Smooth muscle cell (in vitro differentiated cells): Measurements from ENCODE around the gene FBXO36. TPM values are rescaled to one million over a fixed set of nuclear protein-coding genes. Genes with fewer than 3 reads are reported as not detected.
"Not testable (repeated sequence)": the region's sequence is repeated elsewhere in the genome, so short reads cannot be mapped to it uniquely, and the experiment has no call there.

Experiments used
- DNase-seq: peaks from one replicate; lab custom pipeline; 2025; ENCODE audit not compliant: unreplicated experiment; lab: John Stamatoyannopoulos, UW
- H2AFZ ChIP-seq: fragments of 200-600 bp; sonication (generic); 2 replicates; pipeline ENCODE4 v1.6.0; 2016; ENCODE audit warnings: antibody characterized with exemption, low read depth, mild to moderate bottlenecking
- H3F3A ChIP-seq: fragments of 200-600 bp; sonication (generic); 2 replicates; pipeline ENCODE4 v1.6.0; 2017; ENCODE audit warnings: antibody characterized with exemption, low read depth
- H3K27ac ChIP-seq: fragments of 200-600 bp; sonication (generic); 2 replicates; pipeline ENCODE4 v1.5.1; 2016; ENCODE audit warnings: low read depth, mild to moderate bottlenecking
- H3K27me3 ChIP-seq: fragments of 200-600 bp; sonication (generic); 2 replicates; pipeline ENCODE4 v1.6.1; 2016; ENCODE audit warnings: low read depth, mild to moderate bottlenecking
- H3K36me3 ChIP-seq: fragments of 200-600 bp; sonication (generic); 2 replicates; pipeline ENCODE4 v1.5.1; 2016; ENCODE audit warnings: low read depth
- H3K4me1 ChIP-seq: fragments of 200-600 bp; sonication (generic); 2 replicates; pipeline ENCODE4 v1.5.1; 2016; ENCODE audit warnings: low read depth
- H3K4me2 ChIP-seq: fragments of 200-600 bp; sonication (generic); 2 replicates; pipeline ENCODE4 v1.6.0; 2016; ENCODE audit warnings: mild to moderate bottlenecking
- H3K4me3 ChIP-seq: fragments of 200-600 bp; sonication (generic); 2 replicates; pipeline ENCODE4 v1.5.1; 2016; ENCODE audit warnings: mild to moderate bottlenecking
- H3K79me2 ChIP-seq: fragments of 200-600 bp; sonication (generic); 2 replicates; pipeline ENCODE4 v1.6.0; 2016; ENCODE audit warnings: low read depth, mild to moderate bottlenecking
- H3K9ac ChIP-seq: fragments of 200-600 bp; sonication (generic); 2 replicates; pipeline ENCODE4 v1.6.0; 2016; ENCODE audit warnings: low read depth
- H3K9me3 ChIP-seq: fragments of 200-600 bp; sonication (generic); replicated peaks from 2 replicates; pipeline ENCODE4 v1.5.1; 2016; ENCODE audit warnings: low read depth
- H4K20me1 ChIP-seq: fragments of 200-600 bp; sonication (generic); 2 replicates; pipeline ENCODE4 v1.6.0; 2016; ENCODE audit warnings: low read depth
- WGBS: methylation state at CpG from one replicate; pipeline ENCODE4 v1.1.7; 2016; ENCODE audit warnings: low lambda C conversion rate; 5-methylcytosine and 5-hydroxymethylcytosine counted together
- polyA plus RNA-seq: library from polyadenylated mRNA; unstranded; fragments of >200 nt; fragmentation: Nextera tagmentation; extraction: Ambion mirVana; gene quantifications from 2 replicates; pipeline ENCODE4 v1.2.1, GENCODE V29; 2016
- total RNA-seq: library from RNA; depleted of rRNA; stranded (reverse); fragments of >200 nt; gene quantifications from 2 replicates; pipeline ENCODE4 v1.2.3, GENCODE V29; 2014
- TF ChIP-seq, protein P1 (sequence below): fragments of 200-600 bp; sonication (generic); IDR thresholded peaks from 2 replicates; pipeline ENCODE4 v1.5.1; 2017; ENCODE audit warnings: borderline replicate concordance, mild to moderate bottlenecking, antibody characterized with exemption; ENCODE audit not compliant: insufficient read depth, poor library complexity, severe bottlenecking

Gene FBXO36
- total and polyA plus RNA-seq, 2 experiments from 2014 or later: 8.8 to 9.3 TPM

DNA sequence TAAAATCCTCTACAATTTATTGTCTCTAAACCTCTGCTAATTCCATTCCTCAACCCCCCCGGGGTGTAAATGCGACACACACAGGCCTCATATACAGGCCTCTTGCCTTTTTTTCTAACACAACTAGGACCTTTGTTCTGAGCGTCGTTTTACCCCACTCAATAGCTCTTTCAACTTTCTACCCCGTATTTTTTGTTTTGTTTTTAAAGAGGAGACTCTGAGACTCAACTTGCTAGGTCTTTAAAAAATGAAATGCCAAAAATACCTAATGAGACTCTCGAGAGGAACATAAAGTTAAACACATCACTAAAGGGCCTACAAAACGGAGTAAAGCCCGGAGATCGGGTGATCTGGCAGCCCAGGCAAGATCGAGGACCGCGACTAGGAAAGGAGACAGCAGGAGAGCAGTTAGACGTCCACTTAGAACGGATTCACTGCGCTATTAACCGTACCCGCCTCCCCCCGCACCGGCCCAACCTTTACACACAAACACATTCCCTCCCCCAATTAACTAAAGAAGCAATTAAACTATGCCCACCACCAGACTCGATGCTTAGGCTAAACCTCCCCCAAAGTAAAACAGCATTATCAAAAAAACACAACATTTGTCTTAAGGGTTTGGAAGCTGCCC, 2.2 kb upstream of the FBXO36 start:
- Histone ChIP-seq H3K4me2 (peak overlapping the region; percentile 92), H3K9ac (peak overlapping the region; percentile 93), H3K27ac (peak overlapping the region; percentile 93), H2AFZ (no peak overlapping the region), H3F3A (no peaks in the 10 kb centered on the region), H3K4me3 (peak overlapping the region; percentile 97), H3K36me3 (no peaks in the 10 kb centered on the region), H3K27me3 (no peaks in the 10 kb centered on the region), H3K9me3 (no peaks in the 10 kb centered on the region), H4K20me1 (peaks cover 57% of the 10 kb centered on the region), H3K79me2 (peaks cover 77% of the 10 kb centered on the region), H3K4me1 (peaks cover 11% of the 10 kb centered on the region)
- TF ChIP-seq, protein P1, sequence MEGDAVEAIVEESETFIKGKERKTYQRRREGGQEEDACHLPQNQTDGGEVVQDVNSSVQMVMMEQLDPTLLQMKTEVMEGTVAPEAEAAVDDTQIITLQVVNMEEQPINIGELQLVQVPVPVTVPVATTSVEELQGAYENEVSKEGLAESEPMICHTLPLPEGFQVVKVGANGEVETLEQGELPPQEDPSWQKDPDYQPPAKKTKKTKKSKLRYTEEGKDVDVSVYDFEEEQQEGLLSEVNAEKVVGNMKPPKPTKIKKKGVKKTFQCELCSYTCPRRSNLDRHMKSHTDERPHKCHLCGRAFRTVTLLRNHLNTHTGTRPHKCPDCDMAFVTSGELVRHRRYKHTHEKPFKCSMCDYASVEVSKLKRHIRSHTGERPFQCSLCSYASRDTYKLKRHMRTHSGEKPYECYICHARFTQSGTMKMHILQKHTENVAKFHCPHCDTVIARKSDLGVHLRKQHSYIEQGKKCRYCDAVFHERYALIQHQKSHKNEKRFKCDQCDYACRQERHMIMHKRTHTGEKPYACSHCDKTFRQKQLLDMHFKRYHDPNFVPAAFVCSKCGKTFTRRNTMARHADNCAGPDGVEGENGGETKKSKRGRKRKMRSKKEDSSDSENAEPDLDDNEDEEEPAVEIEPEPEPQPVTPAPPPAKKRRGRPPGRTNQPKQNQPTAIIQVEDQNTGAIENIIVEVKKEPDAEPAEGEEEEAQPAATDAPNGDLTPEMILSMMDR: no peak
- WGBS: 14% methylated on average over 20 of the region's 20 CpGs
- DNase-seq: no peak

DNA sequence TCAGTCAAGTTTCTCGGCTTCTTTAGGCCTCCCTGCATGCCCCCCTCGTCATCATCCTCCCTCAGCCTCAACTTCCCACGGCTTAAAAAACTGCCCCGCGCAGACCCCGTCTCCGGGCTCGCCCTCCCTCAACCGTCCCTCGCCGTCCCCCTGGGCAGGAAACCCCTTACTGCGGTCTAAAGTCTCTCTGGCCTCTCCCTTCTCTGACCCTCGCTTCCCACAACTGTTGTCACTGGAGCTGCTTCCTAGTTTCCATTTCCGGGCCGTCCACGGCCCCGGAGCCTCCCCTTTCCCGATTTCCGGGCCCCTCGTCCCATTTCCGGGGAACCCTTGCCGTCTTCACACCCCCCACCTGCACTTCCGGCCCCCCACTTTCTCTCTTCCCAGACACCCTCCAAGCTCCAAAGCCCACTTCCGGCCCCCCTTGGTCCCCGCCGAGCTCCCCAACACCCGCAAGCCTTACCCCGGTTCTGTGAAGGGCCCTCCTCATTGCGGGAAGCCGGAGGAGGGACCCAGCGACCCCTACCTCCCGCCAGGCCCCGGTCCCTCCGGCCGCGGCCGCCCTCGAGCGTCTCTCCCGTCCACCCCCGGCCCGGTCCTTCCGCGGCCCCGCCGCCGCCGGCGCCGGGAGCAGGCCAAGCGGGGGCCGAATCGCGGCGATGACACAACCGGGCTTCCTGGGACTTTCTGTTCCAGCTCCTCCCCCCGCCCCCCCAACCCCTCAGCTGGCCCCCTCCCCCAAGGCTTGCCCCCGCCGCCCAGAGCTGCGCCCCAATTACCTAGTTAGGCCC, 1.0 kb upstream of the FBXO36 start:
- H3K79me2 ChIP-seq: peaks cover 77% of the 10 kb centered on the region
- WGBS: 1% methylated on average over 46 of the region's 60 CpGs
- no peaks in the 10 kb centered on the region for H3F3A ChIP-seq
- DNase-seq: peak; percentile 52
- no peaks in the 10 kb centered on the region for H3K9me3 ChIP-seq
- H3K4me1 ChIP-seq: peaks cover 11% of the 10 kb centered on the region
- TF ChIP-seq, protein P1: no peak
- peak overlapping the region; percentile 92 for H3K4me2 ChIP-seq
- H3K36me3 ChIP-seq: no peaks in the 10 kb centered on the region
- peaks cover 45% of the 10 kb centered on the region for H4K20me1 ChIP-seq
- H3K27ac ChIP-seq: peak overlapping the region; percentile 93
- H3K4me3 ChIP-seq: peak overlapping the region; percentile 97
- no peaks in the 10 kb centered on the region for H3K27me3 ChIP-seq
- H2AFZ ChIP-seq: peak overlapping the region; percentile 46
- H3K9ac ChIP-seq: peak overlapping the region; percentile 93

DNA sequence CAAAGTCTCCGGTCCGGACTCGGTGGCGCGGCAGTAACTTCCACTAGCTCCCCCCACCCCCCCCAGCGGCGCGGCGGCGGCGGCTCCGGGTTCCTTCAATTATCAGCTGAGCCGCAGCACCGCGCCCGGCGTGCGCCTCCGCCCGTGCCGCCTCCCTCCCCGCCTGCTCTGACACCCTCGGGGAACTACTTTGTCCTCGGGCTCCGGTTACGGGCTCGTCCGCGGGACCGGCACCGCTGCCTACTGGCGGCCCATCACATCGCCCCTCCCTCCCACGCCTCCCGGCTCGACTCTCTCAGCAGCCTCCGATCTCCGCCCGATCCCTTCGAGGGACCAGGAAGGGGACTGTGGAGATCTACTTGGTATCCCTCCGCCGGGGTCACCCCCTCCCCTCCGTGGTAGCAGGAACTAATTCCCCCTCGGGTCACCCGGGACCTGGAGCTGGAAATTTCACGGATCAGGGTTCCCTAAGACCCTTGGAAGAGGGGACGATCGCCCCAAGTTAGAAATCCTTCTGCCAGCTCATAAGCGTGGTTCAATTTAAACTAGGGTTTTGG, 333 bp upstream of the FBXO36 start, which contains the start of gene TRIP12:
TRIP12 (minus strand) TSS at position 118 of the 557 bp plus-strand sequence. CDS start 41,930 bp downstream, outside the sequence.
- peaks cover 77% of the 10 kb centered on the region for H3K79me2 ChIP-seq
- H3F3A ChIP-seq: no peaks in the 10 kb centered on the region
- peak within 1 kb of the TSS; percentile 92 for H3K4me2 ChIP-seq
- whole genome bisulfite sequencing: 1% methylated on average over 23 of the region's 49 CpGs
- H3K27me3 ChIP-seq: no peaks in the 10 kb centered on the region
- no peaks in the 10 kb centered on the region for H3K36me3 ChIP-seq
- H4K20me1 ChIP-seq: peaks cover 38% of the 10 kb centered on the region
- peak; percentile 96 for DNase-seq
- no peaks in the 10 kb centered on the region for H3K9me3 ChIP-seq
- peak within 1 kb of the TSS; percentile 93 for H3K27ac ChIP-seq
- TF ChIP-seq, protein P1: no peak
- H3K4me3 ChIP-seq: peak within 1 kb of the TSS; percentile 97
- H3K9ac ChIP-seq: peak within 1 kb of the TSS; percentile 93
- H2AFZ ChIP-seq: peak within 1 kb of the TSS; percentile 75
- H3K4me1 ChIP-seq: peaks cover 11% of the 10 kb centered on the region

DNA sequence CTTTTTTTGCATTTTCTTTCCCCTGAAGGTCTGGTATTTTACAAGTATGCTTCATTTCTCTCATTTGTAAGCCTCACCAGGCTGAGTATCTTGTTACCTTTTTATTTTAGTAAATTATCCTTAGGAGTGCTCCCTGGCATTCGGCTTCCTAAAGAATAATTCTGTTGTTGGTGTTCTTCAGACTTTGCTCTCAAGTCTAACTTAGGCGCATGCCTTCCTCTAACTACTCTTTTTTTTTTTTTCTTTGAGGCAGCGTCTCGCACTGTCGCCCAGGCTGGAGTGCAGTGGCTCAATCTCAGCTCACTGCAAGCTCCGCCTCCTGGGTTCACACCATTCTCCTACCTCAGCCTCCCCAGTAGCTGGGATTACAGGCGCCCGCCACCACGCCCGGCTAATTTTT, 2.2 kb downstream of the FBXO36 start:
- peaks cover 57% of the 10 kb centered on the region for H3K79me2 ChIP-seq
- not testable (repeated sequence) for DNase-seq

More for the DNA sequence above, 2.2 kb downstream of the FBXO36 start:
- not testable (repeated sequence) for H3K4me2 ChIP-seq, H3F3A ChIP-seq, H2AFZ ChIP-seq, H3K27ac ChIP-seq, H3K9ac ChIP-seq, H3K4me3 ChIP-seq, H3K36me3 ChIP-seq, H3K27me3 ChIP-seq, H3K9me3 ChIP-seq, H3K4me1 ChIP-seq
- H4K20me1 ChIP-seq: peaks cover 24% of the 10 kb centered on the region
- 97% methylated on average over 10 of the region's 10 CpGs for WGBS
